ENCODE results near the gene WNT10A. TPM values are rescaled to one million over a fixed set of nuclear protein-coding genes. Genes with fewer than 3 reads are reported as not detected.

Gene WNT10A
- total RNA-seq, 4 donors from 2014 or later = 0.21 to 1.3 (median 0.39) TPM; not detected in 1

- no peak overlapping the region for H3K27ac ChIP-seq
- H3K9me3 ChIP-seq = no peaks in the 10 kb centered on the region
- TF ChIP-seq CTCF (IDR thresholded peaks at IDR 0.05) = no peak
- TF ChIP-seq POLR2A (IDR thresholded peaks at IDR 0.05) = no peak
- no peak for TF ChIP-seq EP300 (IDR thresholded peaks at IDR 0.05)
- peaks cover 0 to 71% of the 10 kb centered on the region in 2 donors for H3K27me3 ChIP-seq
- peaks cover 0 to 66% (median 33%) of the 10 kb centered on the region in 4 donors for H3K4me1 ChIP-seq
- no peak for DNase-seq (ENCODE audit: low spot score in 2 of 2)
- no peaks in the 10 kb centered on the region for H3K36me3 ChIP-seq
- WGBS, 2 donors = 82 to 83% methylated on average over 1 of the region's 1 CpG
- H3K4me3 ChIP-seq = no peak overlapping the region
Measured at GRCh38 chr2:218882461-218882816, 1.8 kb downstream of the WNT10A start.

- no peak for DNase-seq (ENCODE audit: low spot score in 2 of 2)
- WGBS, 2 donors = 72 to 73% methylated on average over 3 to 4 of the region's 4 CpGs
- TF ChIP-seq CTCF (IDR thresholded peaks at IDR 0.05) = no peak
- TF ChIP-seq POLR2A (IDR thresholded peaks at IDR 0.05) = no peak
- no peak for TF ChIP-seq EP300 (IDR thresholded peaks at IDR 0.05)
- H3K9me3 ChIP-seq = no peaks in the 10 kb centered on the region
- H3K36me3 ChIP-seq = no peaks in the 10 kb centered on the region
- peaks cover 0 to 66% of the 10 kb centered on the region in 2 donors for H3K27me3 ChIP-seq
- H3K4me1 ChIP-seq = peaks cover 0 to 61% (median 31%) of the 10 kb centered on the region in 4 donors
- peak overlapping the region in 1 of 4 donors; percentile 4 for H3K27ac ChIP-seq
- H3K4me3 ChIP-seq = peak overlapping the region in 2 of 4 donors; percentile 25 to 56
Measured at GRCh38 chr2:218882866-218883366, 2.3 kb downstream of the WNT10A start.

- no peaks in the 10 kb centered on the region for H3K9me3 ChIP-seq
- peaks cover 0 to 53% (median 30%) of the 10 kb centered on the region in 4 donors for H3K4me1 ChIP-seq
- 21 to 24% methylated on average over 24 to 33 of the region's 89 CpGs for WGBS, 2 donors
- H3K4me3 ChIP-seq = peak overlapping the region; percentile 22 to 56 (median 28)
- no peak for DNase-seq (ENCODE audit: low spot score in 2 of 2)
- no peaks in the 10 kb centered on the region for H3K36me3 ChIP-seq
- TF ChIP-seq EP300 (IDR thresholded peaks at IDR 0.05) (no peak), CTCF (IDR thresholded peaks at IDR 0.05) (no peak), POLR2A (IDR thresholded peaks at IDR 0.05) (no peak)
- H3K27me3 ChIP-seq = peaks cover 0 to 58% of the 10 kb centered on the region in 2 donors
- H3K27ac ChIP-seq = peak overlapping the region in 3 of 4 donors; percentile 38 to 76 (median 59)
Measured at GRCh38 chr2:218883491-218884490, 3.1 kb downstream of the WNT10A start.

GRCh38 chr2:218884519-218884918 is 3.9 kb downstream of the WNT10A start:
- Histone ChIP-seq H3K4me1 (peaks cover 0 to 46% (median 28%) of the 10 kb centered on the region in 4 donors), H3K36me3 (no peaks in the 10 kb centered on the region), H3K9me3 (no peaks in the 10 kb centered on the region), H3K27ac (no peak overlapping the region), H3K27me3 (peaks cover 0 to 51% of the 10 kb centered on the region in 2 donors), H3K4me3 (no peak overlapping the region)
- DNase-seq (ENCODE audit: low spot score in 2 of 2) = no peak
- 92 to 94% methylated on average over 2 of the region's 2 CpGs for WGBS, 2 donors
- TF ChIP-seq CTCF (IDR thresholded peaks at IDR 0.05) (no peak), POLR2A (IDR thresholded peaks at IDR 0.05) (no peak), EP300 (IDR thresholded peaks at IDR 0.05) (no peak)

Measured in tibial nerve (tissue), 4 donors.